ENCODE measurements around the gene NTSR1. TPM values are rescaled to one million over a fixed set of nuclear protein-coding genes. Genes with fewer than 3 reads are reported as not detected.

NTSR1 gene
- total and polyA plus RNA-seq, 4 donors: 0.02 to 3.7 (median 0.76) TPM

GRCh38 chr20:62703853-62704228 is 4.8 kb upstream of the NTSR1 start:
- H3K9me3 ChIP-seq (ENCODE audit: control insufficient read depth in 4 of 4, insufficient read depth in 3 of 4, low read length in 3 of 4): peaks cover 0 to 3% (median 0%) of the 10 kb centered on the region in 4 donors
- DNase-seq (no peak), ATAC-seq (ENCODE audit: insufficient read depth, low FRiP score) (no peak)
- TF ChIP-seq, protein P1, sequence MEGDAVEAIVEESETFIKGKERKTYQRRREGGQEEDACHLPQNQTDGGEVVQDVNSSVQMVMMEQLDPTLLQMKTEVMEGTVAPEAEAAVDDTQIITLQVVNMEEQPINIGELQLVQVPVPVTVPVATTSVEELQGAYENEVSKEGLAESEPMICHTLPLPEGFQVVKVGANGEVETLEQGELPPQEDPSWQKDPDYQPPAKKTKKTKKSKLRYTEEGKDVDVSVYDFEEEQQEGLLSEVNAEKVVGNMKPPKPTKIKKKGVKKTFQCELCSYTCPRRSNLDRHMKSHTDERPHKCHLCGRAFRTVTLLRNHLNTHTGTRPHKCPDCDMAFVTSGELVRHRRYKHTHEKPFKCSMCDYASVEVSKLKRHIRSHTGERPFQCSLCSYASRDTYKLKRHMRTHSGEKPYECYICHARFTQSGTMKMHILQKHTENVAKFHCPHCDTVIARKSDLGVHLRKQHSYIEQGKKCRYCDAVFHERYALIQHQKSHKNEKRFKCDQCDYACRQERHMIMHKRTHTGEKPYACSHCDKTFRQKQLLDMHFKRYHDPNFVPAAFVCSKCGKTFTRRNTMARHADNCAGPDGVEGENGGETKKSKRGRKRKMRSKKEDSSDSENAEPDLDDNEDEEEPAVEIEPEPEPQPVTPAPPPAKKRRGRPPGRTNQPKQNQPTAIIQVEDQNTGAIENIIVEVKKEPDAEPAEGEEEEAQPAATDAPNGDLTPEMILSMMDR (IDR thresholded peaks at IDR 0.05; ENCODE audit: control extremely low read depth, extremely low read depth): no peak
- WGBS, 2 donors: 85 to 89% methylated on average over 5 of the region's 5 CpGs
- no peak overlapping the region for H3K4me3 ChIP-seq
- peaks cover 0 to 6% (median 0%) of the 10 kb centered on the region in 5 donors for H3K4me1 ChIP-seq (ENCODE audit: control insufficient read depth in 5 of 5, insufficient read depth in 5 of 5, low read length in 5 of 5)
- H3K9ac ChIP-seq (ENCODE audit: insufficient read depth in 1 of 2, low read length in 2 of 2): no peak overlapping the region
- H3K36me3 ChIP-seq (ENCODE audit: control insufficient read depth in 4 of 4, insufficient read depth in 4 of 4, low read length in 4 of 4): no peaks in the 10 kb centered on the region
- peak overlapping the region in 1 of 2 donors; percentile 33 for H3K27ac ChIP-seq (ENCODE audit: low read depth in 1 of 2, low read length in 1 of 2)
- H3K27me3 ChIP-seq (ENCODE audit: control insufficient read depth in 3 of 3, insufficient read depth in 3 of 3, low read length in 2 of 3): peaks cover 4 to 15% (median 12%) of the 10 kb centered on the region in 3 donors

GRCh38 chr20:62704341-62704948 is 4.2 kb upstream of the NTSR1 start:
- DNase-seq (peak; percentile 92 to 96 (median 96)), ATAC-seq (ENCODE audit: insufficient read depth, low FRiP score) (peak; percentile 13)
- Histone ChIP-seq H3K36me3 (ENCODE audit: control insufficient read depth in 4 of 4, insufficient read depth in 4 of 4, low read length in 4 of 4) (no peaks in the 10 kb centered on the region), H3K9me3 (ENCODE audit: control insufficient read depth in 4 of 4, insufficient read depth in 3 of 4, low read length in 3 of 4) (no peaks in the 10 kb centered on the region), H3K27me3 (ENCODE audit: control insufficient read depth in 3 of 3, insufficient read depth in 3 of 3, low read length in 2 of 3) (peaks cover 4 to 19% (median 15%) of the 10 kb centered on the region in 3 donors), H3K4me3 (no peak overlapping the region), H3K27ac (ENCODE audit: low read depth in 1 of 2, low read length in 1 of 2) (peak overlapping the region in 1 of 2 donors; percentile 33), H3K4me1 (ENCODE audit: control insufficient read depth in 5 of 5, insufficient read depth in 5 of 5, low read length in 5 of 5) (peaks cover 0 to 6% (median 0%) of the 10 kb centered on the region in 5 donors), H3K9ac (ENCODE audit: insufficient read depth in 1 of 2, low read length in 2 of 2) (no peak overlapping the region)
- TF ChIP-seq, protein P1 (IDR thresholded peaks at IDR 0.05; ENCODE audit: control extremely low read depth, extremely low read depth): no peak
- WGBS, 2 donors: 18 to 32% methylated on average over 21 of the region's 21 CpGs

GRCh38 chr20:62705627-62706026 is 3.0 kb upstream of the NTSR1 start:
- TF ChIP-seq, protein P1 (IDR thresholded peaks at IDR 0.05; ENCODE audit: control extremely low read depth, extremely low read depth): no peak
- Histone ChIP-seq H3K9me3 (ENCODE audit: control insufficient read depth in 4 of 4, insufficient read depth in 3 of 4, low read length in 3 of 4) (no peaks in the 10 kb centered on the region), H3K4me1 (ENCODE audit: control insufficient read depth in 5 of 5, insufficient read depth in 5 of 5, low read length in 5 of 5) (peaks cover 0 to 6% (median 0%) of the 10 kb centered on the region in 5 donors), H3K27me3 (ENCODE audit: control insufficient read depth in 3 of 3, insufficient read depth in 3 of 3, low read length in 2 of 3) (peaks cover 13 to 30% (median 26%) of the 10 kb centered on the region in 3 donors), H3K27ac (ENCODE audit: low read depth in 1 of 2, low read length in 1 of 2) (no peak overlapping the region), H3K9ac (ENCODE audit: insufficient read depth in 1 of 2, low read length in 2 of 2) (no peak overlapping the region), H3K4me3 (no peak overlapping the region), H3K36me3 (ENCODE audit: control insufficient read depth in 4 of 4, insufficient read depth in 4 of 4, low read length in 4 of 4) (no peaks in the 10 kb centered on the region)
- 82 to 88% methylated on average over 16 of the region's 16 CpGs for WGBS, 2 donors
- DNase-seq (no peak), ATAC-seq (ENCODE audit: insufficient read depth, low FRiP score) (no peak)
